Tibial nerve (tissue), 3 donors: ENCODE data around the gene NKIRAS1.

ENCODE experiments used
- POLR2A ChIP-seq, 2 donors: fragments of 450-650 bp; IDR thresholded peaks; one replicate each; pipeline ENCODE4 v1.6.1; 2017; ENCODE audit warnings: antibody characterized with exemption in 2 of 2, mild to moderate bottlenecking in 2 of 2, moderate library complexity in 2 of 2
- TF ChIP-seq, protein P1 (sequence below), 5 experiments: fragments of 200-600 bp in 3 of 5; fragments of 450-650 bp in 2 of 5; sonication (generic) in 3 of 5; IDR thresholded peaks; one replicate each; pipeline ENCODE4 v1.5.1; 2016 to 2019; ENCODE audit warnings: antibody characterized with exemption in 5 of 5, mild to moderate bottlenecking in 3 of 5, moderate library complexity in 2 of 5

DNA sequence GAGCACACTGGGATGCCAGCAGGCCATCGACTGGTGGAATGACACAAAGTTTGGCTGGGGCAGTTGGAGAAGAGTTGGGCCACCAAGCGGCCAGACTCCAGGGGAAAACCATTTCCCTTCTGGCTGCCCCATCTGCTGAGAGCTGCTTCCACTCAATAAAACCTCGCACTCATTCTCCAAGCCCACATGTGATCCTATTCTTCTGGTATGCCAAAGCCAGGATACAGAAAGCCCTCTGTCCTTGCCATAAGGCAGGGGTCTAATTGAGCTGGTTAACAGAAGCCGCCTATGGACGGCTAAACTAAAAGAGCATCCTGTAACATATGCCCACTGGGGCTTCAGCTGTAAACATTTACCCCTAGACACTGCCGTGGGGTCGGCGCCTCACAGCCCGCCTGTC is 55.1 kb downstream of the NKIRAS1 start:
- no peak for TF ChIP-seq POLR2A (IDR thresholded peaks at IDR 0.05)
- TF ChIP-seq, protein P1, sequence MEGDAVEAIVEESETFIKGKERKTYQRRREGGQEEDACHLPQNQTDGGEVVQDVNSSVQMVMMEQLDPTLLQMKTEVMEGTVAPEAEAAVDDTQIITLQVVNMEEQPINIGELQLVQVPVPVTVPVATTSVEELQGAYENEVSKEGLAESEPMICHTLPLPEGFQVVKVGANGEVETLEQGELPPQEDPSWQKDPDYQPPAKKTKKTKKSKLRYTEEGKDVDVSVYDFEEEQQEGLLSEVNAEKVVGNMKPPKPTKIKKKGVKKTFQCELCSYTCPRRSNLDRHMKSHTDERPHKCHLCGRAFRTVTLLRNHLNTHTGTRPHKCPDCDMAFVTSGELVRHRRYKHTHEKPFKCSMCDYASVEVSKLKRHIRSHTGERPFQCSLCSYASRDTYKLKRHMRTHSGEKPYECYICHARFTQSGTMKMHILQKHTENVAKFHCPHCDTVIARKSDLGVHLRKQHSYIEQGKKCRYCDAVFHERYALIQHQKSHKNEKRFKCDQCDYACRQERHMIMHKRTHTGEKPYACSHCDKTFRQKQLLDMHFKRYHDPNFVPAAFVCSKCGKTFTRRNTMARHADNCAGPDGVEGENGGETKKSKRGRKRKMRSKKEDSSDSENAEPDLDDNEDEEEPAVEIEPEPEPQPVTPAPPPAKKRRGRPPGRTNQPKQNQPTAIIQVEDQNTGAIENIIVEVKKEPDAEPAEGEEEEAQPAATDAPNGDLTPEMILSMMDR (IDR thresholded peaks at IDR 0.05) = no peak
